Activated T-helper 17 cell treated with anti-CD3 and anti-CD28 coated beads, Interleukin-2, amount 50 U/mL, for 72 hours (primary cell): ENCODE results near the gene HTR7. TPM values are rescaled to one million over a fixed set of nuclear protein-coding genes. Genes with fewer than 3 reads are reported as not detected.
"Not testable (repeated sequence)": the region's sequence is repeated elsewhere in the genome, so short reads cannot be mapped to it uniquely, and the experiment has no call there.

Experiments
- ATAC-seq: fragments of 150-1000 bp; cut with Tn5 transposase; replicated peaks from 2 replicates; pipeline ENCODE4 v1.10.0; 2021; ENCODE audit warnings: mild to moderate bottlenecking, moderate library complexity
- H3K27ac Mint-ChIP-seq: one replicate; pipeline ENCODE4 v1.8.0; 2022; ENCODE audit warnings: mixed read lengths
- H3K27me3 Mint-ChIP-seq: one replicate; pipeline ENCODE4 v1.8.0; 2022; ENCODE audit warnings: mixed read lengths
- H3K36me3 Mint-ChIP-seq: one replicate; pipeline ENCODE4 v1.8.0; 2022; ENCODE audit warnings: low read depth, mild to moderate bottlenecking, mixed read lengths
- H3K4me1 Mint-ChIP-seq: one replicate; pipeline ENCODE4 v1.8.0; 2022; ENCODE audit warnings: mixed read lengths
- H3K4me3 Mint-ChIP-seq: one replicate; pipeline ENCODE4 v1.8.0; 2022; ENCODE audit warnings: mild to moderate bottlenecking, mixed read lengths
- H3K9me3 Mint-ChIP-seq: one replicate; pipeline ENCODE4 v1.8.0; 2022; ENCODE audit warnings: mixed read lengths
- total RNA-seq, 2 donors: library from RNA; stranded (reverse); gene quantifications; one replicate each; pipeline ENCODE4 v1.2.3, GENCODE V29; 2022

HTR7 gene
- under 1 TPM; 0.16 to 0.28 TPM for total RNA-seq

GRCh38 chr10:90857635-90858460 lies at the start of gene HTR7:
TSS of gene HTR7 (minus strand) at chr10:90858039. CDS start at chr10:90857671, 368 bp downstream.
- Mint-ChIP-seq H3K4me3 (peak within 1 kb of the TSS; percentile 83), H3K36me3 (no peaks in the 10 kb centered on the region), H3K4me1 (no peaks in the 10 kb centered on the region), H3K27me3 (peaks cover 47% of the 10 kb centered on the region), H3K27ac (no peak within 1 kb of the TSS), H3K9me3 (no peaks in the 10 kb centered on the region)
- ATAC-seq: peak; percentile 75

- Mint-ChIP-seq H3K9me3 (peaks cover 4% of the 10 kb centered on the region), H3K4me1 (peaks cover 18% of the 10 kb centered on the region), H3K4me3 (peak overlapping the region; percentile 56), H3K36me3 (peaks cover 55% of the 10 kb centered on the region), H3K27ac (peak overlapping the region; percentile 88), H3K27me3 (no peaks in the 10 kb centered on the region)
- peak; percentile 83 for ATAC-seq
Measured at GRCh38 chr10:90906596-90906995, 48.8 kb upstream of the HTR7 start.

GRCh38 chr10:90905925-90906324 lies 48.1 kb upstream of the HTR7 start:
- ATAC-seq: peak; percentile 83
- Mint-ChIP-seq H3K4me3 (peak overlapping the region; percentile 56), H3K36me3 (peaks cover 62% of the 10 kb centered on the region), H3K27ac (peak overlapping the region; percentile 88), H3K4me1 (peaks cover 18% of the 10 kb centered on the region), H3K9me3 (peaks cover 4% of the 10 kb centered on the region), H3K27me3 (no peaks in the 10 kb centered on the region)

GRCh38 chr10:90896916-90897315 lies 39.1 kb upstream of the HTR7 start:
- Mint-ChIP-seq H3K4me1 (peaks cover 12% of the 10 kb centered on the region), H3K36me3 (peaks cover 93% of the 10 kb centered on the region)
- H3K9me3 Mint-ChIP-seq, H3K27me3 Mint-ChIP-seq, ATAC-seq, H3K27ac Mint-ChIP-seq, H3K4me3 Mint-ChIP-seq: not testable (repeated sequence)

- peaks cover 18% of the 10 kb centered on the region for H3K4me1 Mint-ChIP-seq
- H3K27ac Mint-ChIP-seq: no peak overlapping the region
- peaks cover 93% of the 10 kb centered on the region for H3K36me3 Mint-ChIP-seq
- no peak overlapping the region for H3K4me3 Mint-ChIP-seq
- no peak for ATAC-seq
- H3K9me3 Mint-ChIP-seq: no peaks in the 10 kb centered on the region
- no peaks in the 10 kb centered on the region for H3K27me3 Mint-ChIP-seq
Measured at GRCh38 chr10:90893190-90893589, 35.4 kb upstream of the HTR7 start.

- Mint-ChIP-seq H3K27ac (no peak overlapping the region), H3K4me3 (no peak overlapping the region), H3K27me3 (no peaks in the 10 kb centered on the region), H3K9me3 (no peaks in the 10 kb centered on the region), H3K4me1 (peaks cover 20% of the 10 kb centered on the region), H3K36me3 (peaks cover 98% of the 10 kb centered on the region)
- ATAC-seq: no peak
Measured at GRCh38 chr10:90890347-90890746, 32.5 kb upstream of the HTR7 start.

- H3K4me1 Mint-ChIP-seq: peaks cover 22% of the 10 kb centered on the region
- H3K4me3 Mint-ChIP-seq: no peak overlapping the region
- no peaks in the 10 kb centered on the region for H3K27me3 Mint-ChIP-seq
- ATAC-seq: no peak
- no peak overlapping the region for H3K27ac Mint-ChIP-seq
- no peaks in the 10 kb centered on the region for H3K9me3 Mint-ChIP-seq
- peaks cover 100% of the 10 kb centered on the region for H3K36me3 Mint-ChIP-seq
Measured at GRCh38 chr10:90889636-90890035, 31.8 kb upstream of the HTR7 start.

GRCh38 chr10:90888387-90888786 lies 30.5 kb upstream of the HTR7 start:
- Mint-ChIP-seq H3K27ac (no peak overlapping the region), H3K36me3 (peaks cover 100% of the 10 kb centered on the region), H3K4me1 (peaks cover 19% of the 10 kb centered on the region), H3K9me3 (no peaks in the 10 kb centered on the region), H3K4me3 (no peak overlapping the region), H3K27me3 (no peaks in the 10 kb centered on the region)
- ATAC-seq: no peak

- no peak for ATAC-seq
- Mint-ChIP-seq H3K9me3 (no peaks in the 10 kb centered on the region), H3K36me3 (peaks cover 100% of the 10 kb centered on the region), H3K4me1 (peaks cover 14% of the 10 kb centered on the region), H3K27ac (no peak overlapping the region), H3K4me3 (no peak overlapping the region), H3K27me3 (no peaks in the 10 kb centered on the region)
Measured at GRCh38 chr10:90887555-90887954, 29.7 kb upstream of the HTR7 start.

- Mint-ChIP-seq H3K27ac (no peak overlapping the region), H3K9me3 (no peaks in the 10 kb centered on the region), H3K4me1 (peaks cover 14% of the 10 kb centered on the region), H3K36me3 (peaks cover 100% of the 10 kb centered on the region), H3K27me3 (no peaks in the 10 kb centered on the region), H3K4me3 (no peak overlapping the region)
- ATAC-seq: no peak
Measured at GRCh38 chr10:90885176-90885575, 27.3 kb upstream of the HTR7 start.

GRCh38 chr10:90884431-90884830 lies 26.6 kb upstream of the HTR7 start:
- peaks cover 100% of the 10 kb centered on the region for H3K36me3 Mint-ChIP-seq

GRCh38 chr10:90880059-90880719 lies 22.4 kb upstream of the HTR7 start:
- not testable (repeated sequence) for H3K27ac Mint-ChIP-seq, H3K9me3 Mint-ChIP-seq, H3K27me3 Mint-ChIP-seq
- Mint-ChIP-seq H3K4me1 (peaks cover 23% of the 10 kb centered on the region), H3K4me3 (peak overlapping the region; percentile 7), H3K36me3 (peaks cover 100% of the 10 kb centered on the region)
- peak; percentile 23 for ATAC-seq

More at GRCh38 chr10:90884431-90884830, 26.6 kb upstream of the HTR7 start:
- ATAC-seq: no peak
- no peak overlapping the region for H3K27ac Mint-ChIP-seq
- H3K4me3 Mint-ChIP-seq: no peak overlapping the region
- no peaks in the 10 kb centered on the region for H3K9me3 Mint-ChIP-seq
- peaks cover 15% of the 10 kb centered on the region for H3K4me1 Mint-ChIP-seq
- no peaks in the 10 kb centered on the region for H3K27me3 Mint-ChIP-seq

- peak; percentile 84 for ATAC-seq
- peaks cover 99% of the 10 kb centered on the region for H3K36me3 Mint-ChIP-seq
- peaks cover 26% of the 10 kb centered on the region for H3K4me1 Mint-ChIP-seq
- H3K9me3 Mint-ChIP-seq: no peaks in the 10 kb centered on the region
- H3K4me3 Mint-ChIP-seq: peak overlapping the region; percentile 7
- peak overlapping the region; percentile 7 for H3K27ac Mint-ChIP-seq
- no peaks in the 10 kb centered on the region for H3K27me3 Mint-ChIP-seq
Measured at GRCh38 chr10:90879062-90879461, 21.2 kb upstream of the HTR7 start.

GRCh38 chr10:90872648-90873020 lies 14.8 kb upstream of the HTR7 start:
- no peaks in the 10 kb centered on the region for H3K9me3 Mint-ChIP-seq
- peak overlapping the region; percentile 99 for H3K27ac Mint-ChIP-seq
- peaks cover 14% of the 10 kb centered on the region for H3K27me3 Mint-ChIP-seq
- peak overlapping the region; percentile 97 for H3K4me3 Mint-ChIP-seq
- H3K4me1 Mint-ChIP-seq: peaks cover 23% of the 10 kb centered on the region
- ATAC-seq: peak; percentile 74
- peaks cover 53% of the 10 kb centered on the region for H3K36me3 Mint-ChIP-seq
